22Rv1 (cell line): Measurements from ENCODE around the gene SIRPG.

ENCODE experiments used
- ZFX ChIP-seq: fragments of 450-650 bp; IDR thresholded peaks from 2 replicates; pipeline ENCODE4 v1.6.1; 2017; ENCODE audit warnings: antibody characterized with exemption, borderline replicate concordance
- TF ChIP-seq, protein P1 (sequence below): fragments of 450-650 bp; IDR thresholded peaks from 2 replicates; pipeline ENCODE4 v1.5.1; 2017; ENCODE audit warnings: mild to moderate bottlenecking

DNA sequence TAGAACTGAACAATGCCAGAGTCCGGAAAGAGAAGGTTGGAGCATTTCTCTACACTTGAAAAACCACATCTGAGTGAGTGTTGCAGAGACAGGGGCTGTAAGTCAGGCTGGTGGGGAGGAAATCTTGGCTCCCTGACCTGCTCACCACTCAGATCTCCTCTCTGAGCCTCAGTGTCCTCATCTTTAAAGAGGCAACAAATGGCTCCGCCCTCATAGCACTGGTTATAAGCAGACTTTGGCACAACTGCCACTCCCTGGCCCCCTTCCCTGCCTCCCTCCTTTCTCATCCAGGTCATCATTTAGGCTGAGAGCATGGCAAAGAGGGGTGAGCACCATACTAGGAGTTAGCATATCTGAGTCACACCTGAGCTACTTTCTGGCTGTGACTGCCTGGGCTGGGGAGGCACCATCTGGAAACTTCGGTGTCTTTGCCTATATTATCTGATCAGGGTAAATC lies 10.6 kb downstream of the SIRPG start:
- TF ChIP-seq, protein P1, sequence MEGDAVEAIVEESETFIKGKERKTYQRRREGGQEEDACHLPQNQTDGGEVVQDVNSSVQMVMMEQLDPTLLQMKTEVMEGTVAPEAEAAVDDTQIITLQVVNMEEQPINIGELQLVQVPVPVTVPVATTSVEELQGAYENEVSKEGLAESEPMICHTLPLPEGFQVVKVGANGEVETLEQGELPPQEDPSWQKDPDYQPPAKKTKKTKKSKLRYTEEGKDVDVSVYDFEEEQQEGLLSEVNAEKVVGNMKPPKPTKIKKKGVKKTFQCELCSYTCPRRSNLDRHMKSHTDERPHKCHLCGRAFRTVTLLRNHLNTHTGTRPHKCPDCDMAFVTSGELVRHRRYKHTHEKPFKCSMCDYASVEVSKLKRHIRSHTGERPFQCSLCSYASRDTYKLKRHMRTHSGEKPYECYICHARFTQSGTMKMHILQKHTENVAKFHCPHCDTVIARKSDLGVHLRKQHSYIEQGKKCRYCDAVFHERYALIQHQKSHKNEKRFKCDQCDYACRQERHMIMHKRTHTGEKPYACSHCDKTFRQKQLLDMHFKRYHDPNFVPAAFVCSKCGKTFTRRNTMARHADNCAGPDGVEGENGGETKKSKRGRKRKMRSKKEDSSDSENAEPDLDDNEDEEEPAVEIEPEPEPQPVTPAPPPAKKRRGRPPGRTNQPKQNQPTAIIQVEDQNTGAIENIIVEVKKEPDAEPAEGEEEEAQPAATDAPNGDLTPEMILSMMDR = no peak
- no peak for TF ChIP-seq ZFX
